Thoracic aorta (tissue), 2 donors: ENCODE results near the gene KAZALD1. TPM values are rescaled to one million over a fixed set of nuclear protein-coding genes. Genes with fewer than 3 reads are reported as not detected.

Experiments used
- ATAC-seq: fragments of 150-250 bp; one replicate; pipeline ENCODE4 v1.8.0; 2017; ENCODE audit warnings: low read depth; ENCODE audit not compliant: insufficient number of reproducible peaks, low FRiP score
- DNase-seq: peaks from one replicate; pipeline ENCODE4 v3.0.0-alpha.2; 2020; ENCODE audit warnings: low spot score
- H3K27ac ChIP-seq, 2 donors: fragments of 200-600 bp; sonication (generic); 1 replicate in 1 of 2; 2 replicates in 1 of 2; pipeline ENCODE4 v1.5.1; 2016; ENCODE audit warnings: mild to moderate bottlenecking in 2 of 2, moderate library complexity in 2 of 2
- H3K27me3 ChIP-seq: fragments of 200-600 bp; sonication (generic); replicated peaks from 2 replicates; pipeline ENCODE4 v1.6.0; 2016; ENCODE audit warnings: mild to moderate bottlenecking; ENCODE audit not compliant: insufficient read depth
- H3K36me3 ChIP-seq: fragments of 200-600 bp; sonication (generic); one replicate; pipeline ENCODE4 v1.5.1; 2016
- H3K4me1 ChIP-seq, 2 donors: fragments of 200-600 bp; sonication (generic); 1 replicate in 1 of 2; 2 replicates in 1 of 2; pipeline versions ENCODE4 v1.5.1 to v1.6.0; 2016; ENCODE audit warnings: low read depth in 2 of 2, mild to moderate bottlenecking in 1 of 2; ENCODE audit not compliant: control insufficient read depth in 1 of 2
- H3K4me3 ChIP-seq: fragments of 200-600 bp; sonication (generic); 2 replicates; pipeline ENCODE4 v1.5.1; 2016; ENCODE audit warnings: mild to moderate bottlenecking
- H3K9me3 ChIP-seq: fragments of 200-600 bp; sonication (generic); 2 replicates; pipeline ENCODE4 v1.5.1; 2016
- CTCF ChIP-seq: fragments of 200-600 bp; sonication (generic); IDR thresholded peaks from one replicate; pipeline ENCODE4 v1.5.1; 2019; ENCODE audit warnings: antibody characterized with exemption
- total RNA-seq, 2 donors: library from RNA; depleted of rRNA; stranded (reverse); fragments of >200 nt; gene quantifications; one replicate each; pipeline versions ENCODE4 v1.1.0 to v1.2.3, GENCODE V29; 2016

Gene KAZALD1
- total RNA-seq, 2 donors from 2014 or later = 30.0 to 34.1 TPM

GRCh38 chr10:101040851-101041250 is 20.9 kb upstream of the KAZALD1 start:
- H3K4me1 ChIP-seq = peaks cover 9 to 18% of the 10 kb centered on the region in 2 donors

GRCh38 chr10:101041252-101041761 is 20.5 kb upstream of the KAZALD1 start:
- DNase-seq = peak; percentile 51

More at GRCh38 chr10:101040851-101041250, 20.9 kb upstream of the KAZALD1 start:
- no peak for TF ChIP-seq CTCF
- no peaks in the 10 kb centered on the region for H3K27me3 ChIP-seq
- DNase-seq (no peak), ATAC-seq (no peak)
- H3K4me3 ChIP-seq = no peak overlapping the region
- H3K9me3 ChIP-seq = no peaks in the 10 kb centered on the region
- H3K27ac ChIP-seq = no peak overlapping the region
- peaks cover 36% of the 10 kb centered on the region for H3K36me3 ChIP-seq

GRCh38 chr10:101042118-101042517 is 19.7 kb upstream of the KAZALD1 start:
- DNase-seq = no peak
- no peaks in the 10 kb centered on the region for H3K9me3 ChIP-seq
- H3K4me1 ChIP-seq = peaks cover 9 to 18% of the 10 kb centered on the region in 2 donors
- peak overlapping the region; percentile 78 for H3K4me3 ChIP-seq
- H3K36me3 ChIP-seq = peaks cover 23% of the 10 kb centered on the region
- no peak for TF ChIP-seq CTCF
- H3K27ac ChIP-seq = peak overlapping the region; percentile 89 to 95
- ATAC-seq = no peak
- peaks cover under 1% of the 10 kb centered on the region for H3K27me3 ChIP-seq

More at GRCh38 chr10:101041252-101041761, 20.5 kb upstream of the KAZALD1 start:
- peak; percentile 53 for ATAC-seq
- peaks cover 9 to 18% of the 10 kb centered on the region in 2 donors for H3K4me1 ChIP-seq
- H3K9me3 ChIP-seq = no peaks in the 10 kb centered on the region
- no peak overlapping the region for H3K4me3 ChIP-seq
- H3K27me3 ChIP-seq = no peaks in the 10 kb centered on the region
- peak; percentile 76 for TF ChIP-seq CTCF
- peaks cover 31% of the 10 kb centered on the region for H3K36me3 ChIP-seq
- H3K27ac ChIP-seq = peak overlapping the region; percentile 89 to 95

GRCh38 chr10:101042667-101043362 is 19.0 kb upstream of the KAZALD1 start:
- Histone ChIP-seq H3K9me3 (no peaks in the 10 kb centered on the region), H3K4me3 (peak overlapping the region; percentile 78), H3K4me1 (peaks cover 9 to 18% of the 10 kb centered on the region in 2 donors)

More at GRCh38 chr10:101042667-101043362, 19.0 kb upstream of the KAZALD1 start:
- ATAC-seq (peak; percentile 94), DNase-seq (peak; percentile 98)
- Histone ChIP-seq H3K27ac (peak overlapping the region; percentile 89 to 95), H3K27me3 (peaks cover 7% of the 10 kb centered on the region), H3K36me3 (peaks cover 16% of the 10 kb centered on the region)
- no peak for TF ChIP-seq CTCF
